H9 (cell line): Measurements from ENCODE around the gene MDFIC. TPM values are rescaled to one million over a fixed set of nuclear protein-coding genes. Genes with fewer than 3 reads are reported as not detected.

Experiments
- DNase-seq: peaks from one replicate; pipeline ENCODE4 v3.0.0-alpha.2; 2017
- H2AFZ ChIP-seq: one replicate; pipeline ENCODE4 v1.6.1; 2013; ENCODE audit warnings: mild to moderate bottlenecking, low read length, control low read depth, moderate library complexity
- H2AK5ac ChIP-seq: 2 replicates; pipeline ENCODE4 v1.6.1; 2013; ENCODE audit warnings: low read length, control low read depth, mixed read lengths; ENCODE audit not compliant: insufficient read length
- H2BK120ac ChIP-seq: one replicate; pipeline ENCODE4 v1.6.1; 2013; ENCODE audit warnings: low read depth, mild to moderate bottlenecking, low read length, control low read depth, inconsistent platforms; ENCODE audit not compliant: poor library complexity, severe bottlenecking
- H2BK12ac ChIP-seq: 2 replicates; pipeline ENCODE4 v1.6.1; 2013; ENCODE audit warnings: low read length, control low read depth, mixed read lengths, low read depth; ENCODE audit not compliant: insufficient read length
- H2BK15ac ChIP-seq: 2 replicates; pipeline ENCODE4 v1.6.1; 2013; ENCODE audit warnings: low read depth, low read length, control low read depth
- H2BK20ac ChIP-seq: one replicate; pipeline ENCODE4 v1.6.1; 2013; ENCODE audit warnings: low read depth, mild to moderate bottlenecking, low read length, control low read depth, inconsistent platforms; ENCODE audit not compliant: poor library complexity, severe bottlenecking
- H2BK5ac ChIP-seq: 2 replicates; pipeline ENCODE4 v1.6.1; 2013; ENCODE audit warnings: low read length, control low read depth, mixed read lengths; ENCODE audit not compliant: insufficient read length
- H3K14ac ChIP-seq: 2 replicates; pipeline ENCODE4 v1.6.1; 2013; ENCODE audit warnings: low read length, control low read depth; ENCODE audit not compliant: insufficient read depth
- H3K18ac ChIP-seq: 2 replicates; pipeline ENCODE4 v1.6.1; 2013; ENCODE audit warnings: low read depth, mild to moderate bottlenecking, mixed read lengths, low read length, control low read depth; ENCODE audit not compliant: insufficient read length
- H3K23ac ChIP-seq: 2 replicates; pipeline ENCODE4 v1.6.1; 2013; ENCODE audit warnings: low read length, control low read depth, mixed read lengths, low read depth; ENCODE audit not compliant: insufficient read length
- H3K23me2 ChIP-seq: 2 replicates; pipeline ENCODE4 v1.6.1; 2013; ENCODE audit warnings: low read depth, mild to moderate bottlenecking, mixed read lengths, low read length, control low read depth; ENCODE audit not compliant: insufficient read length, poor library complexity, severe bottlenecking
- H3K27ac ChIP-seq: 2 replicates; pipeline ENCODE4 v1.5.1; 2013; ENCODE audit warnings: low read length, control low read depth, mixed read lengths, low read depth; ENCODE audit not compliant: insufficient read length
- H3K27me3 ChIP-seq: 2 replicates; pipeline ENCODE4 v1.6.1; 2013; ENCODE audit warnings: low read length, control low read depth, inconsistent platforms; ENCODE audit not compliant: insufficient read depth
- H3K4ac ChIP-seq: 2 replicates; pipeline ENCODE4 v1.6.1; 2013; ENCODE audit warnings: low read depth, mild to moderate bottlenecking, control low read depth, inconsistent platforms, low read length, moderate library complexity
- H3K4me1 ChIP-seq: 2 replicates; pipeline ENCODE4 v1.6.1; 2013; ENCODE audit warnings: low read length, control low read depth, inconsistent platforms; ENCODE audit not compliant: insufficient read depth
- H3K4me2 ChIP-seq: 2 replicates; pipeline ENCODE4 v1.6.1; 2013; ENCODE audit warnings: low read length, control low read depth, mixed read lengths; ENCODE audit not compliant: insufficient read length, insufficient read depth
- H3K56ac ChIP-seq: 2 replicates; pipeline ENCODE4 v1.6.1; 2013; ENCODE audit warnings: low read depth, mild to moderate bottlenecking, mixed read lengths, low read length, control low read depth; ENCODE audit not compliant: insufficient read length
- H3K79me1 ChIP-seq: 2 replicates; pipeline ENCODE4 v1.6.1; 2013; ENCODE audit warnings: low read depth, mild to moderate bottlenecking, moderate library complexity, low read length, control low read depth, inconsistent platforms; ENCODE audit not compliant: insufficient read depth, poor library complexity, severe bottlenecking
- H3K79me2 ChIP-seq: 2 replicates; pipeline ENCODE4 v1.6.1; 2013; ENCODE audit warnings: low read length, control low read depth, inconsistent platforms; ENCODE audit not compliant: insufficient read depth
- H3K9ac ChIP-seq: 2 replicates; pipeline ENCODE4 v1.6.1; 2013; ENCODE audit warnings: low read length, control low read depth, mixed read lengths; ENCODE audit not compliant: insufficient read length; ENCODE audit errors: extremely low read depth
- H3K9me3 ChIP-seq: one replicate; pipeline ENCODE4 v1.6.1; 2013; ENCODE audit warnings: low read depth, low read length, inconsistent platforms; ENCODE audit not compliant: control insufficient read depth
- H3T11ph ChIP-seq: one replicate; pipeline ENCODE4 v1.6.1; 2013; ENCODE audit warnings: mild to moderate bottlenecking, low read length, control low read depth, inconsistent platforms
- H4K20me1 ChIP-seq: one replicate; pipeline ENCODE4 v1.6.1; 2013; ENCODE audit not compliant: control insufficient read depth, insufficient read length, insufficient read depth
- H4K5ac ChIP-seq: 2 replicates; pipeline ENCODE4 v1.6.1; 2013; ENCODE audit warnings: low read depth, mild to moderate bottlenecking, mixed read lengths, low read length, control low read depth; ENCODE audit not compliant: insufficient read length
- H4K8ac ChIP-seq: replicated peaks from 2 replicates; pipeline ENCODE4 v1.6.1; 2013; ENCODE audit warnings: low read length, control low read depth, mixed read lengths, low read depth; ENCODE audit not compliant: insufficient read length
- H4K91ac ChIP-seq: 2 replicates; pipeline ENCODE4 v1.6.1; 2013; ENCODE audit warnings: low read depth, mild to moderate bottlenecking, moderate library complexity, mixed read lengths, low read length, control low read depth; ENCODE audit not compliant: insufficient read length
- H3K27ac Mint-ChIP-seq, 3 experiments: 2 replicates in 2 of 3; 3 replicates in 1 of 3; pipeline ENCODE4 v1.8.0; 2020 to 2021; ENCODE audit warnings: mixed read lengths in 3 of 3, mild to moderate bottlenecking in 1 of 3, moderate library complexity in 1 of 3
- H3K27me3 Mint-ChIP-seq: 2 replicates; pipeline ENCODE4 v1.8.0; 2021; ENCODE audit warnings: low read depth, mild to moderate bottlenecking, moderate library complexity, mixed read lengths
- H3K36me3 Mint-ChIP-seq, 3 experiments: 2 replicates in 2 of 3; 3 replicates in 1 of 3; pipeline ENCODE4 v1.8.0; 2020 to 2021; ENCODE audit warnings: low read depth in 3 of 3, mixed read lengths in 3 of 3; ENCODE audit not compliant: insufficient read depth in 1 of 3
- H3K4me1 Mint-ChIP-seq, 2 experiments: 2 replicates each; pipeline ENCODE4 v1.8.0; 2020; ENCODE audit warnings: mixed read lengths in 2 of 2
- H3K4me3 Mint-ChIP-seq, 2 experiments: 2 replicates in 1 of 2; 3 replicates in 1 of 2; pipeline ENCODE4 v1.8.0; 2020 to 2021; ENCODE audit warnings: mild to moderate bottlenecking in 2 of 2, mixed read lengths in 2 of 2, moderate library complexity in 1 of 2
- H3K9me3 Mint-ChIP-seq, 2 experiments: 2 replicates in 1 of 2; 3 replicates in 1 of 2; pipeline ENCODE4 v1.8.0; 2020; ENCODE audit warnings: mild to moderate bottlenecking in 2 of 2, mixed read lengths in 2 of 2, moderate library complexity in 1 of 2
- CTCF ChIP-seq: fragments of 200-600 bp; sonication (generic); conservative IDR thresholded peaks from 3 replicates; pipeline ENCODE4 v1.8.0; 2021; ENCODE audit warnings: antibody characterized with exemption, mild to moderate bottlenecking
- WGBS: extraction: QIAGEN DNeasy Blood & Tissue Kit; methylation state at CpG from one replicate; pipeline ENCODE4 v1.1.7; 2013; ENCODE audit warnings: missing lambda C conversion rate, low lambda C conversion rate, mixed read lengths; ENCODE audit not compliant: insufficient read length; ENCODE audit errors: extremely low coverage; 5-methylcytosine and 5-hydroxymethylcytosine counted together
- total RNA-seq: library from RNA; stranded (reverse); gene quantifications from 2 replicates; pipeline ENCODE4 v1.2.1, GENCODE V29; 2021

The MDFIC gene
- total RNA-seq, 1 experiment from 2014 or later = 2.0 TPM

GRCh38 chr7:114981323-114981722, 59.4 kb downstream of the MDFIC start:
- Histone ChIP-seq H3T11ph (no peak overlapping the region), H3K23me2 (no peaks in the 10 kb centered on the region), H2BK15ac (no peak overlapping the region), H3K23ac (no peak overlapping the region), H3K14ac (no peak overlapping the region), H2BK20ac (no peak overlapping the region), H3K18ac (no peak overlapping the region), H3K27me3 (no peaks in the 10 kb centered on the region), H4K5ac (no peak overlapping the region), H2AFZ (no peak overlapping the region), H3K79me1 (no peaks in the 10 kb centered on the region), H3K9ac (no peak overlapping the region), H3K27ac (no peak overlapping the region), H3K56ac (no peak overlapping the region), H2BK120ac (no peak overlapping the region), H3K4me1 (peaks cover 4% of the 10 kb centered on the region), H2BK5ac (no peak overlapping the region), H4K8ac (no peak overlapping the region), H2BK12ac (no peak overlapping the region), H3K9me3 (no peaks in the 10 kb centered on the region), H3K4me2 (no peak overlapping the region), H4K91ac (no peak overlapping the region), H3K79me2 (no peaks in the 10 kb centered on the region), H3K4ac (no peak overlapping the region), H4K20me1 (no peaks in the 10 kb centered on the region), H2AK5ac (no peak overlapping the region)
- H3K27ac Mint-ChIP-seq = no peak overlapping the region
- no CpG with 5 or more reads among the region's 2 CpGs for WGBS
- no peak for DNase-seq
- H3K27me3 Mint-ChIP-seq = no peaks in the 10 kb centered on the region
- no peak for TF ChIP-seq CTCF
- peaks cover 13 to 22% of the 10 kb centered on the region in 2 experiments for H3K4me1 Mint-ChIP-seq
- H3K36me3 Mint-ChIP-seq = peaks cover 0 to 1% (median 0%) of the 10 kb centered on the region in 3 experiments; a peak in 1 of 7 replicates
- H3K9me3 Mint-ChIP-seq = no peaks in the 10 kb centered on the region
- H3K4me3 Mint-ChIP-seq = no peak overlapping the region
